Upper lobe of left lung (tissue), 6 donors: ENCODE results near the gene GAMT. TPM values are rescaled to one million over a fixed set of nuclear protein-coding genes. Genes with fewer than 3 reads are reported as not detected.

Experiments
- ATAC-seq, 2 donors: fragments of 200-7000 bp; cut with Tn5 transposase; one replicate each; pipeline ENCODE4 v1.9.1; 2022; ENCODE audit warnings: mild to moderate bottlenecking in 2 of 2, moderate library complexity in 2 of 2; ENCODE audit not compliant: low FRiP score in 2 of 2
- DNase-seq, 2 donors: peaks; one replicate each; pipeline ENCODE4 v3.0.0-alpha.2; 2019 to 2020
- H3K27ac ChIP-seq, 4 donors: fragments of 200-600 bp; sonication (generic); one replicate each; pipeline ENCODE4 v1.5.1; 2016 to 2019
- H3K27me3 ChIP-seq, 4 donors: fragments of 200-600 bp; sonication (generic); one replicate each; pipeline ENCODE4 v1.5.1; 2017 to 2019
- H3K36me3 ChIP-seq, 4 donors: fragments of 200-600 bp; sonication (generic); one replicate each; pipeline ENCODE4 v1.5.1; 2016 to 2019
- H3K4me1 ChIP-seq, 4 donors: fragments of 200-600 bp; sonication (generic); one replicate each; pipeline ENCODE4 v1.5.1; 2018 to 2019
- H3K4me3 ChIP-seq, 4 donors: fragments of 200-600 bp; sonication (generic); one replicate each; pipeline ENCODE4 v1.5.1; 2017 to 2019; ENCODE audit warnings: mild to moderate bottlenecking in 2 of 4, moderate library complexity in 1 of 4
- H3K9me3 ChIP-seq, 4 donors: fragments of 200-600 bp; sonication (generic); one replicate each; pipeline ENCODE4 v1.5.1; 2018 to 2019
- CTCF ChIP-seq, 6 experiments: fragments of 450-650 bp in 4 of 6; fragments of 200-600 bp in 2 of 6; sonication (generic) in 2 of 6; IDR thresholded peaks; one replicate each; pipeline ENCODE4 v1.5.1; 2016 to 2019; ENCODE audit warnings: antibody characterized with exemption in 6 of 6
- EP300 ChIP-seq, 4 donors: sonication (generic); formaldehyde crosslinking; IDR thresholded peaks; one replicate each; pipeline ENCODE4 v1.5.1; 2017; ENCODE audit warnings: antibody characterized with exemption in 4 of 4, control low read depth in 2 of 4
- POLR2A ChIP-seq, 4 donors: fragments of 450-650 bp; IDR thresholded peaks; one replicate each; pipeline ENCODE4 v1.5.1; 2016 to 2017; ENCODE audit warnings: antibody characterized with exemption in 4 of 4, mild to moderate bottlenecking in 2 of 4
- POLR2AphosphoS5 ChIP-seq, 2 donors: sonication (generic); formaldehyde crosslinking; IDR thresholded peaks; one replicate each; pipeline ENCODE4 v1.5.1; 2017; ENCODE audit warnings: antibody characterized with exemption in 2 of 2
- WGBS, 2 donors: methylation state at CpG; one replicate each; pipeline ENCODE4 v1.1.5; 2017 to 2018; 5-methylcytosine and 5-hydroxymethylcytosine counted together
- total RNA-seq, 6 donors: library from RNA; depleted of rRNA in 4 of 6; stranded (reverse); fragments of >200 nt in 4 of 6; gene quantifications; one replicate each; pipeline versions ENCODE4 v1.1.0 to v1.2.1, GENCODE V29; 2016 to 2021
- donor health status: DM: no; HTN: no; CAD: no; lungs with moderate emphysema.
- donor health status: DM: no; HTN: yes; CAD: no; lungs with severe emphysema.

GAMT gene
- total RNA-seq, 6 donors from 2014 or later = 4.0 to 12.1 (median 8.1) TPM

- peaks cover 16 to 29% (median 22%) of the 10 kb centered on the region in 4 donors for H3K4me1 ChIP-seq
- peak; percentile 96 to 97 for ATAC-seq
- H3K27me3 ChIP-seq = no peaks in the 10 kb centered on the region
- H3K36me3 ChIP-seq = peaks cover 32 to 62% (median 51%) of the 10 kb centered on the region in 4 donors
- peak; percentile 94 to 99 for DNase-seq
- peak within 1 kb of the TSS; percentile 65 to 88 (median 82) for H3K4me3 ChIP-seq
- H3K9me3 ChIP-seq = no peaks in the 10 kb centered on the region
- peak within 1 kb of the TSS; percentile 87 to 95 (median 90) for H3K27ac ChIP-seq
- WGBS, 2 donors = 2 to 6% methylated on average over 16 to 61 of the region's 100 CpGs
- peak; percentile 95 to 98 for TF ChIP-seq POLR2AphosphoS5 (IDR thresholded peaks at IDR 0.05)
- peak; percentile 58 to 95 (median 82) for TF ChIP-seq POLR2A (IDR thresholded peaks at IDR 0.05)
- TF ChIP-seq CTCF (IDR thresholded peaks at IDR 0.05) = peak; percentile 89 to 99 (median 98)
- TF ChIP-seq EP300 (IDR thresholded peaks at IDR 0.05) = no peak
Measured at GRCh38 chr19:1438035-1438932, 36.9 kb upstream of the GAMT start, which contains the start of gene RPS15. TSS of gene RPS15 (plus strand) at chr19:1438396. CDS start at chr19:1438426, 30 bp downstream.

GRCh38 chr19:1437609-1438008 lies 36.3 kb upstream of the GAMT start:
- H3K27ac ChIP-seq = peak overlapping the region in 1 of 4 donors; percentile 95
- H3K27me3 ChIP-seq = no peaks in the 10 kb centered on the region
- WGBS, 2 donors = 55 to 66% methylated on average over 8 of the region's 8 CpGs
- H3K36me3 ChIP-seq = peaks cover 36 to 64% (median 55%) of the 10 kb centered on the region in 4 donors
- no peak for TF ChIP-seq POLR2AphosphoS5 (IDR thresholded peaks at IDR 0.05)
- no peak for TF ChIP-seq CTCF (IDR thresholded peaks at IDR 0.05)
- TF ChIP-seq POLR2A (IDR thresholded peaks at IDR 0.05) = no peak
- TF ChIP-seq EP300 (IDR thresholded peaks at IDR 0.05) = no peak
- H3K4me3 ChIP-seq = peak overlapping the region in 3 of 4 donors; percentile 65 to 88 (median 76)
- ATAC-seq (no peak), DNase-seq (peak in 1 of 2 donors; percentile 53)
- peaks cover 16 to 29% (median 22%) of the 10 kb centered on the region in 4 donors for H3K4me1 ChIP-seq
- H3K9me3 ChIP-seq = no peaks in the 10 kb centered on the region

GRCh38 chr19:1435378-1435989 lies 34.1 kb upstream of the GAMT start:
- DNase-seq = peak in 1 of 2 donors; percentile 65
- Histone ChIP-seq H3K27ac (no peak overlapping the region), H3K4me1 (peaks cover 16 to 23% (median 21%) of the 10 kb centered on the region in 4 donors), H3K9me3 (no peaks in the 10 kb centered on the region), H3K4me3 (no peak overlapping the region), H3K36me3 (peaks cover 31 to 64% (median 56%) of the 10 kb centered on the region in 4 donors), H3K27me3 (no peaks in the 10 kb centered on the region)
- no peak for ATAC-seq
- TF ChIP-seq EP300 (IDR thresholded peaks at IDR 0.05) (no peak), POLR2A (IDR thresholded peaks at IDR 0.05) (no peak), CTCF (IDR thresholded peaks at IDR 0.05) (no peak), POLR2AphosphoS5 (IDR thresholded peaks at IDR 0.05) (no peak)
- 87 to 92% methylated on average over 21 of the region's 21 CpGs for WGBS, 2 donors

GRCh38 chr19:1434577-1435060 lies 33.3 kb upstream of the GAMT start:
- Histone ChIP-seq H3K36me3 (peaks cover 31 to 64% (median 55%) of the 10 kb centered on the region in 4 donors), H3K27me3 (no peaks in the 10 kb centered on the region), H3K27ac (no peak overlapping the region), H3K4me1 (peaks cover 11 to 14% (median 13%) of the 10 kb centered on the region in 4 donors), H3K4me3 (no peak overlapping the region), H3K9me3 (no peaks in the 10 kb centered on the region)
- DNase-seq = peak in 1 of 2 donors; percentile 88
- WGBS, 2 donors = 88 to 92% methylated on average over 26 to 31 of the region's 39 CpGs
- TF ChIP-seq POLR2A (IDR thresholded peaks at IDR 0.05) = no peak
- no peak for ATAC-seq

- no peaks in the 10 kb centered on the region for H3K9me3 ChIP-seq
- ATAC-seq = no peak
- no peak for DNase-seq
- H3K4me1 ChIP-seq = peaks cover 5 to 8% (median 7%) of the 10 kb centered on the region in 4 donors
- H3K36me3 ChIP-seq = peaks cover 31 to 68% (median 60%) of the 10 kb centered on the region in 4 donors
- H3K27me3 ChIP-seq = no peaks in the 10 kb centered on the region
- TF ChIP-seq CTCF (IDR thresholded peaks at IDR 0.05) = no peak
- TF ChIP-seq POLR2AphosphoS5 (IDR thresholded peaks at IDR 0.05) = no peak
- 96% methylated on average over 17 of the region's 17 CpGs; no CpG with 5 or more reads in 1 of the 2 donors for WGBS, 2 donors
- no peak overlapping the region for H3K27ac ChIP-seq
- no peak overlapping the region for H3K4me3 ChIP-seq
Measured at GRCh38 chr19:1434040-1434366, 32.7 kb upstream of the GAMT start.
